Tibial nerve (tissue), 4 donors: ENCODE data around the gene TBC1D8. TPM values are rescaled to one million over a fixed set of nuclear protein-coding genes. Genes with fewer than 3 reads are reported as not detected.
"Not testable (repeated sequence)": the region's sequence is repeated elsewhere in the genome, so short reads cannot be mapped to it uniquely, and the experiment has no call there.

Experiments used
- DNase-seq, 2 donors: peaks; one replicate each; pipeline ENCODE4 v3.0.0-alpha.2; 2019; ENCODE audit warnings: low spot score in 2 of 2
- H3K27ac ChIP-seq, 4 donors: fragments of 200-600 bp; sonication (generic) in 3 of 4; one replicate each; pipeline ENCODE4 v1.5.1; 2017 to 2019; ENCODE audit warnings: mild to moderate bottlenecking in 1 of 4
- H3K27me3 ChIP-seq, 2 donors: fragments of 200-600 bp; sonication (generic) in 1 of 2; one replicate each; pipeline versions ENCODE4 v1.5.1 to v1.6.0; 2017 to 2019
- H3K36me3 ChIP-seq, 3 donors: fragments of 200-600 bp; sonication (generic); one replicate each; pipeline ENCODE4 v1.5.1; 2018 to 2019
- H3K4me1 ChIP-seq, 4 donors: fragments of 200-600 bp; sonication (generic) in 3 of 4; one replicate each; pipeline ENCODE4 v1.5.1; 2017 to 2019
- H3K4me3 ChIP-seq, 4 donors: fragments of 200-600 bp; sonication (generic) in 3 of 4; one replicate each; pipeline ENCODE4 v1.5.1; 2017 to 2019; ENCODE audit warnings: mild to moderate bottlenecking in 1 of 4, moderate library complexity in 1 of 4
- H3K9me3 ChIP-seq, 4 donors: fragments of 200-600 bp; sonication (generic) in 3 of 4; one replicate each; pipeline ENCODE4 v1.5.1; 2017 to 2019
- EP300 ChIP-seq, 2 donors: sonication (generic); formaldehyde crosslinking; IDR thresholded peaks; one replicate each; pipeline ENCODE4 v1.6.1; 2017; ENCODE audit warnings: antibody characterized with exemption in 2 of 2, mild to moderate bottlenecking in 1 of 2
- POLR2A ChIP-seq, 2 donors: fragments of 450-650 bp; IDR thresholded peaks; one replicate each; pipeline ENCODE4 v1.6.1; 2017; ENCODE audit warnings: antibody characterized with exemption in 2 of 2, mild to moderate bottlenecking in 2 of 2, moderate library complexity in 2 of 2
- WGBS, 2 donors: methylation state at CpG; one replicate each; pipeline ENCODE4 v1.1.5; 2018; 5-methylcytosine and 5-hydroxymethylcytosine counted together
- total RNA-seq, 4 donors: library from RNA; depleted of rRNA; stranded (reverse); fragments of >200 nt; gene quantifications; one replicate each; pipeline ENCODE4 v1.1.0, GENCODE V29; 2016
- TF ChIP-seq, protein P1 (sequence below), 5 experiments: fragments of 200-600 bp in 3 of 5; fragments of 450-650 bp in 2 of 5; sonication (generic) in 3 of 5; IDR thresholded peaks; one replicate each; pipeline ENCODE4 v1.5.1; 2016 to 2019; ENCODE audit warnings: antibody characterized with exemption in 5 of 5, mild to moderate bottlenecking in 3 of 5, moderate library complexity in 2 of 5

Gene TBC1D8
- total RNA-seq, 4 donors from 2014 or later = 42.4 to 87.9 (median 47.3) TPM

DNA sequence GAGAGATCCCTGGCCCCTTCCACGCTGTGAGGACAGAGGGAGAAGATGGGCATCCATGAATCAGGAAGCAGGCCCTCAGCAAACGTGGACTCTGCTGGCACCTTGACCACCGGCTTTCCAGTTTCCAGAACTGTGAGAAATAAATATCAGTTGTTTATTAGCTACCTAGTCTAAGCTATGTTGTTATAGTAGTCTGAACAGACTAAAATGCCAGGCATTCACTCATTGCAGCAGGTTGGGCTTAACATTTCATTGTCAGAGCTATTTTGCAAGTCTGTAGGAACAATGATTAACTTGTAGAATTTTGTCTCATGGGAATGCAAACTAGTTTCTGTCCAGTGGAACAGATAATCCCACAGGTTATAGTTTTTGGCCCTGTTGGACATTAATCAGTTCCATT is 24.8 kb upstream of the TBC1D8 start:
- WGBS, 2 donors = 72 to 82% methylated on average over 3 of the region's 3 CpGs
- TF ChIP-seq EP300 (IDR thresholded peaks at IDR 0.05) (no peak), POLR2A (IDR thresholded peaks at IDR 0.05) (no peak)
- TF ChIP-seq, protein P1, sequence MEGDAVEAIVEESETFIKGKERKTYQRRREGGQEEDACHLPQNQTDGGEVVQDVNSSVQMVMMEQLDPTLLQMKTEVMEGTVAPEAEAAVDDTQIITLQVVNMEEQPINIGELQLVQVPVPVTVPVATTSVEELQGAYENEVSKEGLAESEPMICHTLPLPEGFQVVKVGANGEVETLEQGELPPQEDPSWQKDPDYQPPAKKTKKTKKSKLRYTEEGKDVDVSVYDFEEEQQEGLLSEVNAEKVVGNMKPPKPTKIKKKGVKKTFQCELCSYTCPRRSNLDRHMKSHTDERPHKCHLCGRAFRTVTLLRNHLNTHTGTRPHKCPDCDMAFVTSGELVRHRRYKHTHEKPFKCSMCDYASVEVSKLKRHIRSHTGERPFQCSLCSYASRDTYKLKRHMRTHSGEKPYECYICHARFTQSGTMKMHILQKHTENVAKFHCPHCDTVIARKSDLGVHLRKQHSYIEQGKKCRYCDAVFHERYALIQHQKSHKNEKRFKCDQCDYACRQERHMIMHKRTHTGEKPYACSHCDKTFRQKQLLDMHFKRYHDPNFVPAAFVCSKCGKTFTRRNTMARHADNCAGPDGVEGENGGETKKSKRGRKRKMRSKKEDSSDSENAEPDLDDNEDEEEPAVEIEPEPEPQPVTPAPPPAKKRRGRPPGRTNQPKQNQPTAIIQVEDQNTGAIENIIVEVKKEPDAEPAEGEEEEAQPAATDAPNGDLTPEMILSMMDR (IDR thresholded peaks at IDR 0.05) = no peak

GRCh38 chr2:101173707-101174295 is 22.6 kb upstream of the TBC1D8 start:
- Histone ChIP-seq H3K27ac (no peak overlapping the region), H3K4me1 (no peaks in the 10 kb centered on the region)
- TF ChIP-seq EP300 (IDR thresholded peaks at IDR 0.05) = peak in 1 of 2 donors; percentile 66
- TF ChIP-seq, protein P1 (IDR thresholded peaks at IDR 0.05) = no peak

More for the DNA sequence above, 24.8 kb upstream of the TBC1D8 start:
- Histone ChIP-seq H3K9me3 (peaks cover 0 to 11% (median 2%) of the 10 kb centered on the region in 4 donors), H3K36me3 (no peaks in the 10 kb centered on the region), H3K27ac (no peak overlapping the region), H3K4me1 (no peaks in the 10 kb centered on the region), H3K27me3 (no peaks in the 10 kb centered on the region), H3K4me3 (no peak overlapping the region)
- DNase-seq = no peak

GRCh38 chr2:101169822-101170221 is 18.6 kb upstream of the TBC1D8 start:
- not testable (repeated sequence) for DNase-seq, H3K27ac ChIP-seq, H3K4me1 ChIP-seq, H3K4me3 ChIP-seq, H3K36me3 ChIP-seq, H3K27me3 ChIP-seq
- 60 to 69% methylated on average over 2 of the region's 2 CpGs for WGBS, 2 donors
- H3K9me3 ChIP-seq = peaks cover 0 to 29% (median 2%) of the 10 kb centered on the region in 4 donors

More at GRCh38 chr2:101173707-101174295, 22.6 kb upstream of the TBC1D8 start:
- no peak overlapping the region for H3K4me3 ChIP-seq
- no peaks in the 10 kb centered on the region for H3K27me3 ChIP-seq
- no peaks in the 10 kb centered on the region for H3K36me3 ChIP-seq
- DNase-seq = no peak
- peaks cover 0 to 11% (median 2%) of the 10 kb centered on the region in 4 donors for H3K9me3 ChIP-seq
- WGBS, 2 donors = 38 to 39% methylated on average over 2 of the region's 2 CpGs

DNA sequence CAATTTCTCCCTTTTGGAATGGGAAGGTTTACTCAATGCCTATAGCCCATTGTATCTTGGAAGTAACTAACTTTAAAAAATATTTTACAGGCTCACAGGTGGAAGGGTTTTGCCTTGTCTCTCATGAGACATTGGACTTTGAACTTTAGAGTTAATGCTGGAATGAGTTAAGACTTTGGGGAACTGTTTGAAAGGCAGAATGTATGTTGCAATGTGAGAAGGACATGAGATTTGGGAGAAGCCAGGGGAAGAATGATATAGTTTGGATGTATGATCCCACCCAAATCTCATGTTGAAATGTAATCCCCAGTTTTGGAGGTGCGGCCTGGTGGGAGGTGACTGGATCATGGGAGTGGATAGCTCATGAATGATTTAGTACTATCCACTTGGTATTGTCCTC is 17.5 kb upstream of the TBC1D8 start:
- no peak for TF ChIP-seq EP300 (IDR thresholded peaks at IDR 0.05)
- TF ChIP-seq, protein P1 (IDR thresholded peaks at IDR 0.05) = no peak
- TF ChIP-seq POLR2A (IDR thresholded peaks at IDR 0.05) = no peak
- no peak overlapping the region for H3K27ac ChIP-seq
- H3K4me3 ChIP-seq = no peak overlapping the region
- H3K27me3 ChIP-seq = no peaks in the 10 kb centered on the region
- DNase-seq = no peak
- peaks cover 0 to 5% (median 0%) of the 10 kb centered on the region in 3 donors for H3K36me3 ChIP-seq
- WGBS, 2 donors = 93 to 100% methylated on average over 1 of the region's 1 CpG
- peaks cover 0 to 23% (median 2%) of the 10 kb centered on the region in 4 donors for H3K9me3 ChIP-seq
- no peaks in the 10 kb centered on the region for H3K4me1 ChIP-seq

DNA sequence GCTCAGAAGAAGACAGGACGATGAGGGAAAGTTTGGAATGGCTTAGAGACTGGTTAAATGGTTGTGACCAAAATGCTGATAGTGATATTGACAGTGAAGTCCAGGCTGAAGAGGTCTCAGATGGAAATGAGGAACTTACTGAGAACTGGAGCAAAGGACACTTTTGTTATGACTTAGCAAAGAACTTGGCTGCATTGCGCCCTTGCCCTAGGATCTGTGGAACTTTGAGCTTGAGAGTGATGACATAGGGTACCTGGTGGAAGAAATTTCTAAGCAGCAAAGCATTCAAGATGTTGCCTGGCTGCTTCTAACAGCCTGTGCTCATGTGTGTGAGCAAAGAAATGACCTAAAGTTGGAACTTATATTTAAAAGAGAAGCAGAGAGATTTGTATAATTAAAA is 16.4 kb upstream of the TBC1D8 start:
- H3K27ac ChIP-seq, H3K36me3 ChIP-seq, H3K27me3 ChIP-seq, DNase-seq, H3K4me1 ChIP-seq, H3K4me3 ChIP-seq: not testable (repeated sequence)
- peaks cover 0 to 17% (median 0%) of the 10 kb centered on the region in 4 donors for H3K9me3 ChIP-seq
- WGBS, 2 donors = 71 to 73% methylated on average over 2 of the region's 2 CpGs

- H3K9me3 ChIP-seq = peaks cover 0 to 17% (median 0%) of the 10 kb centered on the region in 4 donors
- no peak overlapping the region for H3K4me3 ChIP-seq
- H3K27me3 ChIP-seq = no peaks in the 10 kb centered on the region
- peaks cover 0 to 5% (median 0%) of the 10 kb centered on the region in 3 donors for H3K36me3 ChIP-seq
- TF ChIP-seq POLR2A (IDR thresholded peaks at IDR 0.05) (no peak), EP300 (IDR thresholded peaks at IDR 0.05) (no peak)
- TF ChIP-seq, protein P1 (IDR thresholded peaks at IDR 0.05) = no peak
- WGBS, 2 donors = 95 to 98% methylated on average over 2 of the region's 2 CpGs
- no peak for DNase-seq
- no peaks in the 10 kb centered on the region for H3K4me1 ChIP-seq
- H3K27ac ChIP-seq = no peak overlapping the region
These were observed 12.8 kb upstream of the TBC1D8 start for GRCh38 chr2:101164021-101164420.
